ENCODE data around the gene IRX2.

- TF ChIP-seq CTCF (conservative IDR thresholded peaks at IDR 0.05; ENCODE audit: low read depth, low read length) (no peak), POLR2A (IDR thresholded peaks at IDR 0.05; ENCODE audit: low read depth, low read length) (no peak), RFX5 (IDR thresholded peaks at IDR 0.05; ENCODE audit: low read depth, low read length) (no peak), SMC3 (IDR thresholded peaks at IDR 0.05; ENCODE audit: low read depth, low read length) (no peak), RAD21 (IDR thresholded peaks at IDR 0.05; ENCODE audit: low read length) (no peak), MAZ (IDR thresholded peaks at IDR 0.05; ENCODE audit: borderline replicate concordance, low read depth, low read length) (no peak), FOS (IDR thresholded peaks at IDR 0.05; ENCODE audit: low read depth, low read length) (no peak), USF2 (IDR thresholded peaks at IDR 0.05; ENCODE audit: low read depth, low read length) (no peak), CEBPB (IDR thresholded peaks at IDR 0.05; ENCODE audit: low read depth, low read length) (no peak), RCOR1 (IDR thresholded peaks at IDR 0.05; ENCODE audit: insufficient replicate concordance, low read length) (no peak), BHLHE40 (IDR thresholded peaks at IDR 0.05; ENCODE audit: low read depth, low read length) (no peak)
Measured at GRCh38 chr5:2797160-2797559, 45.7 kb upstream of the IRX2 start.
